ENCODE data around the gene CFAP77.

Gene CFAP77

DNA sequence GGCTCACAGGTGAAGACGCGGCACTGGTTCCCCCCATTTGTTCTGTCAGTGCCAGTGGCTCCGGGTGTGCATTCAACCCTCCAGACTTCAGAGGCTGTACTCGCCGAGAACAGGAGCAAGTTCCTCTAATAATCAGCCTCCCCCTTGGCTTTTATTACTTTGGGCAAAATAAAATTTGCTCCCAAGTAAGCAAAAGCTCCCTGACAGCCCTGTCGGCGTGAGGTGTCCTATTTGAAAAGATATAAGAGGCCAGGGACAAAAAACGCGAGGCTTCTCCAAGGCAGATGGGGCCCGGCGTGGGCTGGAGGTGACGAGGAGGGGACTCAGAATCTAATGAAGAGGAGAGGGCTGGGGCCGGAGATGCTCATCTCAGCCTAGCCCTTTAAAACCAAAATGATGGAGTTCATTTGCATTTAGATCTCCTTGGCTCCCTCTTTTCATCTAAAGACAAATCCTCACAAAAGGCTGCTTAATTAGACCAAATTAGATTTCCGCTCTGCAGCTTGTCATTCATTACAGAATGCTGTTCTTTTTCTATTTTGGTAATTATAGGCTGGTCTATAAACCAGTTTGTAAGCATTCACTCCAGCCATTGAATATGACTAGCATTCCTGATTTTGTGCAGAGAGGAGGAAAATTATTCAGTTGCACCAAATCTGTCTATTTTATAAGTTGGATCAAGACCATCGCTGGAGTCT is 68.5 kb downstream of the CFAP77 start:
- Histone ChIP-seq H3K79me1 (ENCODE audit: low read length) (no peaks in the 10 kb centered on the region), H4K8ac (ENCODE audit: low read depth, low read length) (no peak overlapping the region), H2BK5ac (ENCODE audit: low read depth, low read length, poor library complexity) (no peak overlapping the region), H3K36me3 (ENCODE audit: control insufficient read depth in 1 of 2, insufficient read depth in 2 of 2, low read length in 2 of 2) (no peaks in the 10 kb centered on the region), H3K9ac (ENCODE audit: low read length) (no peak overlapping the region), H3K27ac (ENCODE audit: low read depth, low read length) (no peak overlapping the region), H4K91ac (ENCODE audit: low read depth, low read length) (no peak overlapping the region), H2AFZ (ENCODE audit: insufficient read depth, low read length, poor library complexity) (no peak overlapping the region), H3K4ac (ENCODE audit: low read depth, low read length) (no peak overlapping the region), H3K4me3 (ENCODE audit: low read depth, low read length) (no peak overlapping the region), H2AK5ac (ENCODE audit: low read length) (no peak overlapping the region), H3K79me2 (ENCODE audit: control insufficient read depth, insufficient read depth, low read length, poor library complexity) (no peaks in the 10 kb centered on the region), H2BK120ac (ENCODE audit: insufficient read depth, low read length, poor library complexity) (no peak overlapping the region), H3K18ac (ENCODE audit: low read length) (no peak overlapping the region), H3K9me3 (ENCODE audit: insufficient read depth, low read depth, low read length) (peaks cover 4% of the 10 kb centered on the region), H3K4me1 (ENCODE audit: control insufficient read depth in 1 of 2, insufficient read depth in 2 of 2, low read length in 2 of 2) (peaks cover 0 to 3% of the 10 kb centered on the region in 2 experiments), H2BK12ac (ENCODE audit: low read length) (no peak overlapping the region), H4K12ac (ENCODE audit: low read depth, low read length) (no peak overlapping the region), H3K4me2 (ENCODE audit: low read length) (no peak overlapping the region), H3K27me3 (ENCODE audit: insufficient read depth, low read length) (no peaks in the 10 kb centered on the region), H3K14ac (ENCODE audit: low read length) (no peak overlapping the region), H3K23ac (ENCODE audit: low read length) (no peak overlapping the region)
- WGBS (ENCODE audit: extremely low coverage, insufficient coverage, insufficient read length), result no CpG with 5 or more reads among the region's 15 CpGs
- no peak for DNase-seq

- H4K91ac ChIP-seq (ENCODE audit: low read depth, low read length), result no peak overlapping the region
- H3K36me3 ChIP-seq (ENCODE audit: control insufficient read depth in 1 of 2, insufficient read depth in 2 of 2, low read length in 2 of 2), result no peaks in the 10 kb centered on the region
- H4K8ac ChIP-seq (ENCODE audit: low read depth, low read length), result no peak overlapping the region
- H3K4ac ChIP-seq (ENCODE audit: low read depth, low read length), result no peak overlapping the region
- no peaks in the 10 kb centered on the region for H3K27me3 ChIP-seq (ENCODE audit: insufficient read depth, low read length)
- no peak overlapping the region for H3K14ac ChIP-seq (ENCODE audit: low read length)
- H3K79me2 ChIP-seq (ENCODE audit: control insufficient read depth, insufficient read depth, low read length, poor library complexity), result no peaks in the 10 kb centered on the region
- H3K4me1 ChIP-seq (ENCODE audit: control insufficient read depth in 1 of 2, insufficient read depth in 2 of 2, low read length in 2 of 2), result no peaks in the 10 kb centered on the region
- no peak overlapping the region for H3K27ac ChIP-seq (ENCODE audit: low read depth, low read length)
- H2AFZ ChIP-seq (ENCODE audit: insufficient read depth, low read length, poor library complexity), result no peak overlapping the region
- H3K9me3 ChIP-seq (ENCODE audit: insufficient read depth, low read depth, low read length), result peaks cover 4% of the 10 kb centered on the region
- H2BK5ac ChIP-seq (ENCODE audit: low read depth, low read length, poor library complexity), result no peak overlapping the region
- no peak overlapping the region for H2BK12ac ChIP-seq (ENCODE audit: low read length)
- no peak overlapping the region for H3K4me2 ChIP-seq (ENCODE audit: low read length)
- no peak for DNase-seq
- no CpG with 5 or more reads among the region's 10 CpGs for WGBS (ENCODE audit: extremely low coverage, insufficient coverage, insufficient read length)
- H3K4me3 ChIP-seq (ENCODE audit: low read depth, low read length), result peak overlapping the region; percentile 48
- H3K18ac ChIP-seq (ENCODE audit: low read length), result no peak overlapping the region
- no peak overlapping the region for H4K12ac ChIP-seq (ENCODE audit: low read depth, low read length)
- no peak overlapping the region for H3K23ac ChIP-seq (ENCODE audit: low read length)
- no peak overlapping the region for H2AK5ac ChIP-seq (ENCODE audit: low read length)
- no peaks in the 10 kb centered on the region for H3K79me1 ChIP-seq (ENCODE audit: low read length)
- H2BK120ac ChIP-seq (ENCODE audit: insufficient read depth, low read length, poor library complexity), result no peak overlapping the region
- H3K9ac ChIP-seq (ENCODE audit: low read length), result no peak overlapping the region
These were observed 69.7 kb downstream of the CFAP77 start for GRCh38 chr9:132479733-132480132.

DNA sequence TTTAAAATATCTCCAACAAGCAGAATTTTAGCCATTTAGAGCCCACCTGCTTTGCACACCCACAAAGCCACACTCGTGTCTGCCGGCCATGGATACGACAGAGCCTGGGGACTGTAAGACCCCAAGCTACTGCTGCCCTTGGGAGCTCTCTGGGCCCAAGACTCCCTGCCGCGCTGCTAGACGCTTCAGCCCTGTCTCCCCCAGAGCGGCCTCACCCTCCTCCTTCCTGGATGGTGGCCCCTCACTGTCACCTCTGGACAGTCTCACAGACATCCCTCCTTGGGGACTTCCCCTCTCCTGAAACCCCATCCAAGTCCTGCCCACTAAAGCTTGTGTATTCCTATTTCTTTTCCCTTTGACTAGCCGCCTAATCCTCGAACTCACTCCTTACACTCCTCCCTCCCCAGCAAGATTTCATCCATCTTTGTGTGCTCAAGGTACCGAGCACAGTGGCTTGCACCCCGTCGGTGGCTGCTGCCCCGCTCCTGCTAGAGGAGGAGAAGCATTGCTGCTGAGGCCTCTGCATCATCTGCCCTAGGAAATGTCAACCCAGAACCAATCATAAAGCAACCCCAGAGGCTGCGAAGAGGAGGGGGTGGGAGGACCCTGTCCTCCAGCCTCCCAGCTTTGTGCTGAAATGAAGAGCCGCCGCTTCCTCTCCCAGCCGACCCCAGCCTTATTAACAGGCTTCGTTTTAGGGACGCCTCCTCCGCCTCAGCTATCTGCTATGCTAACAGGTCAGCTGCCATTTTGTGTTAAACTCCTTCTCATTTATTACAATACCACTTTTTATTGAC is 71.2 kb downstream of the CFAP77 start:
- no peaks in the 10 kb centered on the region for H3K36me3 ChIP-seq (ENCODE audit: control insufficient read depth in 1 of 2, insufficient read depth in 2 of 2, low read length in 2 of 2)
- H3K79me1 ChIP-seq (ENCODE audit: low read length), result no peaks in the 10 kb centered on the region
- H3K9me3 ChIP-seq (ENCODE audit: insufficient read depth, low read depth, low read length), result peaks cover 4% of the 10 kb centered on the region
- H2BK5ac ChIP-seq (ENCODE audit: low read depth, low read length, poor library complexity), result no peak overlapping the region
- no peaks in the 10 kb centered on the region for H3K4me1 ChIP-seq (ENCODE audit: control insufficient read depth in 1 of 2, insufficient read depth in 2 of 2, low read length in 2 of 2)
- no peak overlapping the region for H3K4me2 ChIP-seq (ENCODE audit: low read length)
- no peaks in the 10 kb centered on the region for H3K79me2 ChIP-seq (ENCODE audit: control insufficient read depth, insufficient read depth, low read length, poor library complexity)
- no peak overlapping the region for H2AK5ac ChIP-seq (ENCODE audit: low read length)
- no peak overlapping the region for H4K12ac ChIP-seq (ENCODE audit: low read depth, low read length)
- no peak for DNase-seq
- H3K9ac ChIP-seq (ENCODE audit: low read length), result no peak overlapping the region
- WGBS (ENCODE audit: extremely low coverage, insufficient coverage, insufficient read length), result no CpG with 5 or more reads among the region's 20 CpGs
- no peak overlapping the region for H3K14ac ChIP-seq (ENCODE audit: low read length)
- H4K8ac ChIP-seq (ENCODE audit: low read depth, low read length), result no peak overlapping the region
- no peak overlapping the region for H2BK120ac ChIP-seq (ENCODE audit: insufficient read depth, low read length, poor library complexity)
- H3K18ac ChIP-seq (ENCODE audit: low read length), result no peak overlapping the region
- no peak overlapping the region for H3K4ac ChIP-seq (ENCODE audit: low read depth, low read length)
- peak overlapping the region; percentile 20 for H3K4me3 ChIP-seq (ENCODE audit: low read depth, low read length)
- no peaks in the 10 kb centered on the region for H3K27me3 ChIP-seq (ENCODE audit: insufficient read depth, low read length)
- no peak overlapping the region for H3K27ac ChIP-seq (ENCODE audit: low read depth, low read length)
- H3K23ac ChIP-seq (ENCODE audit: low read length), result no peak overlapping the region
- H4K91ac ChIP-seq (ENCODE audit: low read depth, low read length), result no peak overlapping the region
- H2AFZ ChIP-seq (ENCODE audit: insufficient read depth, low read length, poor library complexity), result no peak overlapping the region
- no peak overlapping the region for H2BK12ac ChIP-seq (ENCODE audit: low read length)

GRCh38 chr9:132482196-132482813 is 72.3 kb downstream of the CFAP77 start:
- Histone ChIP-seq H3K4me1 (ENCODE audit: control insufficient read depth in 1 of 2, insufficient read depth in 2 of 2, low read length in 2 of 2) (no peaks in the 10 kb centered on the region), H2BK120ac (ENCODE audit: insufficient read depth, low read length, poor library complexity) (no peak overlapping the region), H3K79me1 (ENCODE audit: low read length) (no peaks in the 10 kb centered on the region), H4K12ac (ENCODE audit: low read depth, low read length) (no peak overlapping the region), H3K4ac (ENCODE audit: low read depth, low read length) (no peak overlapping the region), H2BK12ac (ENCODE audit: low read length) (no peak overlapping the region), H3K36me3 (ENCODE audit: control insufficient read depth in 1 of 2, insufficient read depth in 2 of 2, low read length in 2 of 2) (no peaks in the 10 kb centered on the region), H3K9ac (ENCODE audit: low read length) (no peak overlapping the region), H3K23ac (ENCODE audit: low read length) (no peak overlapping the region), H2AK5ac (ENCODE audit: low read length) (no peak overlapping the region), H2BK5ac (ENCODE audit: low read depth, low read length, poor library complexity) (no peak overlapping the region), H3K79me2 (ENCODE audit: control insufficient read depth, insufficient read depth, low read length, poor library complexity) (no peaks in the 10 kb centered on the region), H3K4me2 (ENCODE audit: low read length) (no peak overlapping the region), H3K14ac (ENCODE audit: low read length) (no peak overlapping the region), H2AFZ (ENCODE audit: insufficient read depth, low read length, poor library complexity) (no peak overlapping the region), H3K27me3 (ENCODE audit: insufficient read depth, low read length) (no peaks in the 10 kb centered on the region), H3K18ac (ENCODE audit: low read length) (no peak overlapping the region), H4K8ac (ENCODE audit: low read depth, low read length) (no peak overlapping the region), H4K91ac (ENCODE audit: low read depth, low read length) (no peak overlapping the region), H3K9me3 (ENCODE audit: insufficient read depth, low read depth, low read length) (peaks cover 4% of the 10 kb centered on the region), H3K4me3 (ENCODE audit: low read depth, low read length) (no peak overlapping the region), H3K27ac (ENCODE audit: low read depth, low read length) (no peak overlapping the region)
- DNase-seq, result no peak
- no CpG with 5 or more reads among the region's 17 CpGs for WGBS (ENCODE audit: extremely low coverage, insufficient coverage, insufficient read length)
